Measurements from ENCODE around the gene CCDC89. TPM values are rescaled to one million over a fixed set of nuclear protein-coding genes. Genes with fewer than 3 reads are reported as not detected.

CCDC89 gene
- total and polyA plus RNA-seq, 2 of the 13 experiments (the other 11 are each of a cell fraction or from before 2014, with no cell fraction given): 0.13 to 0.38 TPM

- TF ChIP-seq ATF3 (CRISPR knock-in tag; IDR thresholded peaks at IDR 0.05): peak; percentile 9; the same call in 1 of the 2 replicates
- TF ChIP-seq ZFY (CRISPR knock-in tag; IDR thresholded peaks at IDR 0.05): peak; percentile 82; the same call in 1 of the 2 replicates
- peak; percentile 63 for TF ChIP-seq AGO1 (IDR thresholded peaks at IDR 0.05; ENCODE audit: low read depth, low read length, poor library complexity, severe bottlenecking)
- TF ChIP-seq ZNF691 (CRISPR knock-in tag; IDR thresholded peaks at IDR 0.05; ENCODE audit: borderline replicate concordance, low read depth): peak; percentile 78; the same call in 1 of the 2 replicates
- TF ChIP-seq SIN3A (IDR thresholded peaks at IDR 0.05; ENCODE audit: borderline replicate concordance, low read depth, low read length): peak; percentile 59; the same call in 1 of the 2 replicates
- no peak for TF ChIP-seq ZBTB42 (CRISPR knock-in tag; IDR thresholded peaks at IDR 0.05)
- TF ChIP-seq ZNF124 (CRISPR knock-in tag; IDR thresholded peaks at IDR 0.05): 0 out of 2 replicates have a peak, but pooled peaks have one; percentile 32
- peak; percentile 86 for TF ChIP-seq ZNF574 (CRISPR knock-in tag; IDR thresholded peaks at IDR 0.05)
- peak; percentile 14; the same call in 1 of the 2 replicates for TF ChIP-seq PITX1 (CRISPR knock-in tag; IDR thresholded peaks at IDR 0.05)
- TF ChIP-seq ZNF577 (CRISPR knock-in tag; IDR thresholded peaks at IDR 0.05; ENCODE audit: borderline replicate concordance, low read depth): no peak
- TF ChIP-seq DBP (CRISPR knock-in tag; IDR thresholded peaks at IDR 0.05; ENCODE audit: not compliant biosample characterization): peak; percentile 55
- TF ChIP-seq ZNF775 (CRISPR knock-in tag; IDR thresholded peaks at IDR 0.05; ENCODE audit: borderline replicate concordance): no peak
- TF ChIP-seq RBM39 (IDR thresholded peaks at IDR 0.05; ENCODE audit: low read depth, low read length, poor library complexity, severe bottlenecking): peak; percentile 67
- no peak for TF ChIP-seq FOXK2 (IDR thresholded peaks at IDR 0.05)
- TF ChIP-seq HCFC1 (IDR thresholded peaks at IDR 0.05; ENCODE audit: low read depth, low read length): peak; percentile 47; the same call in 1 of the 2 replicates
- peak; percentile 77; the same call in 1 of the 2 replicates for TF ChIP-seq SNAPC2 (CRISPR knock-in tag; IDR thresholded peaks at IDR 0.05)
- no peak for TF ChIP-seq SNAI1 (CRISPR knock-in tag; IDR thresholded peaks at IDR 0.05; ENCODE audit: borderline replicate concordance)
- peak; percentile 81 for TF ChIP-seq MIXL1 (CRISPR knock-in tag; IDR thresholded peaks at IDR 0.05)
- no peak for TF ChIP-seq TAF15 (IDR thresholded peaks at IDR 0.05; ENCODE audit: low read depth, low read length, poor library complexity, severe bottlenecking)
- TF ChIP-seq ZNF350 (CRISPR knock-in tag; IDR thresholded peaks at IDR 0.05; ENCODE audit: borderline replicate concordance, low read depth): peak; percentile 86; the same call in 1 of the 2 replicates
- TF ChIP-seq MLLT10 (CRISPR knock-in tag; IDR thresholded peaks at IDR 0.05): no peak
- peak; percentile 86; the same call in 1 of the 2 replicates for TF ChIP-seq DMAP1 (CRISPR knock-in tag; IDR thresholded peaks at IDR 0.05)
- TF ChIP-seq KDM4B (CRISPR knock-in tag; IDR thresholded peaks at IDR 0.05): peak; percentile 66; the same call in 1 of the 2 replicates
- no peak for TF ChIP-seq NONO (IDR thresholded peaks at IDR 0.05)
- peak; percentile 93 for TF ChIP-seq NONO (CRISPR knock-in tag; conservative IDR thresholded peaks at IDR 0.05)
- peak; percentile 86; the same call in 1 of the 2 replicates for TF ChIP-seq SALL1 (CRISPR knock-in tag; IDR thresholded peaks at IDR 0.05)
- no peak for TF ChIP-seq ZEB1 (IDR thresholded peaks at IDR 0.05; ENCODE audit: insufficient replicate concordance, low read depth)
Observed at GRCh38 chr11:85647604-85648299, 38.2 kb downstream of the CCDC89 start, which contains the start of gene TMEM126A (continued).

Data from HepG2 (cell line).